Measurements from ENCODE around the gene VKORC1.

VKORC1 gene

DNA sequence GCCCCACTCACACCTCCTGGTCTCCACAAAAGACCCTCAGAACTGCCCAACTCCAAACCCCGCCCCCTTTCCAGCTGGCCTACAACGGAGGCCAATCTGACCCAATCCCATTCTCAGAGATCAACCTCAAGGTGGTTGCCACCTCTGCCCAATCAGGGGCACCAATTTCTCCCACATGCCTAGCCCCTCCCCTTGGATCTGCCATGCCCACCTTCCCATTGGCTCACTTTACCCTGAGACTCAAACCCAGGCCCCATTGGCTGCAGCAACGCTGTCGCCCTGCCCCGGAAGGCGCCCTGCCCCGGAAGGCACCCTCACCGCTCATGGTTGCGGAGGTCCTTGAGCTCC is 31.1 kb downstream of the VKORC1 start:
- TF ChIP-seq FOXP2 (optimal IDR thresholded peaks at IDR 0.05; ENCODE audit: borderline replicate concordance, extremely low read depth, extremely low read length, insufficient read depth) (no peak), POLR2AphosphoS5 (IDR thresholded peaks at IDR 0.05; ENCODE audit: low read depth, low read length) (no peak), TAF1 (IDR thresholded peaks at IDR 0.05; ENCODE audit: borderline replicate concordance, insufficient read depth, low read length) (no peak), SIN3A (IDR thresholded peaks at IDR 0.05; ENCODE audit: borderline replicate concordance, insufficient read depth, low read length) (no peak)
- TF ChIP-seq, protein P1, sequence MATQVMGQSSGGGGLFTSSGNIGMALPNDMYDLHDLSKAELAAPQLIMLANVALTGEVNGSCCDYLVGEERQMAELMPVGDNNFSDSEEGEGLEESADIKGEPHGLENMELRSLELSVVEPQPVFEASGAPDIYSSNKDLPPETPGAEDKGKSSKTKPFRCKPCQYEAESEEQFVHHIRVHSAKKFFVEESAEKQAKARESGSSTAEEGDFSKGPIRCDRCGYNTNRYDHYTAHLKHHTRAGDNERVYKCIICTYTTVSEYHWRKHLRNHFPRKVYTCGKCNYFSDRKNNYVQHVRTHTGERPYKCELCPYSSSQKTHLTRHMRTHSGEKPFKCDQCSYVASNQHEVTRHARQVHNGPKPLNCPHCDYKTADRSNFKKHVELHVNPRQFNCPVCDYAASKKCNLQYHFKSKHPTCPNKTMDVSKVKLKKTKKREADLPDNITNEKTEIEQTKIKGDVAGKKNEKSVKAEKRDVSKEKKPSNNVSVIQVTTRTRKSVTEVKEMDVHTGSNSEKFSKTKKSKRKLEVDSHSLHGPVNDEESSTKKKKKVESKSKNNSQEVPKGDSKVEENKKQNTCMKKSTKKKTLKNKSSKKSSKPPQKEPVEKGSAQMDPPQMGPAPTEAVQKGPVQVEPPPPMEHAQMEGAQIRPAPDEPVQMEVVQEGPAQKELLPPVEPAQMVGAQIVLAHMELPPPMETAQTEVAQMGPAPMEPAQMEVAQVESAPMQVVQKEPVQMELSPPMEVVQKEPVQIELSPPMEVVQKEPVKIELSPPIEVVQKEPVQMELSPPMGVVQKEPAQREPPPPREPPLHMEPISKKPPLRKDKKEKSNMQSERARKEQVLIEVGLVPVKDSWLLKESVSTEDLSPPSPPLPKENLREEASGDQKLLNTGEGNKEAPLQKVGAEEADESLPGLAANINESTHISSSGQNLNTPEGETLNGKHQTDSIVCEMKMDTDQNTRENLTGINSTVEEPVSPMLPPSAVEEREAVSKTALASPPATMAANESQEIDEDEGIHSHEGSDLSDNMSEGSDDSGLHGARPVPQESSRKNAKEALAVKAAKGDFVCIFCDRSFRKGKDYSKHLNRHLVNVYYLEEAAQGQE (IDR thresholded peaks at IDR 0.05; ENCODE audit: insufficient read depth in 1 of 2, low read depth in 2 of 2, low read length in 2 of 2): no peak

DNA sequence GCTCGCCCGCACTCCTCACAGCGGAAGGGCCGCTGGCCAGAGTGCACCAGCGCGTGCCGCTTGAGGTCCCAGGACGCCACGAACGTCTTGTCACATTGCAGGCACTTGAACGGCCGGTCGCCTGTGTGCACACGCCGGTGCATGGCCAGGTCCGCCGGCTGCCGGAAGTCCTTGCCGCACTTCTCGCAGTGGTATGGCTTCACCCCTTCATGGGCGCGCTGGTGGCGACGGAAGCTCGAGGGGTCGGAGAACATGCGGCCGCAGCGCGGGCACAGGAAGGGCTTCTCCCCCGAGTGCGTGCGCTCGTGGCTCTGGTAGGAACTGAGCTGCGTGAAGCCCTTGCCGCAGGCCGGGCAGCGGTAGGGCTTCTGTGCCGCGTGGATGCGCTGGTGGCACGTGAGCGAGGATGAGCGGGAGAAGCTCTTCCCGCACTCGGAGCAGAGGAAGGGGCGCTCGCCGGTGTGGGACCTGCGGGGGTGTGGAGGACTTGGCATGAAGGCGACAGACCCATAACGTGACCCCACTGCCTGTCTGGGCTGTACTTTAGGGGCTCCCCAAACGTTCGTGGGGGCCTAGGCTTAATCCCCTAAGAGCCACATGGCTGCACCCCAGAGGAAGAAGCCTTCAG is 32.7 kb downstream of the VKORC1 start:
- TF ChIP-seq POLR2AphosphoS5 (IDR thresholded peaks at IDR 0.05; ENCODE audit: low read depth, low read length): no peak

DNA sequence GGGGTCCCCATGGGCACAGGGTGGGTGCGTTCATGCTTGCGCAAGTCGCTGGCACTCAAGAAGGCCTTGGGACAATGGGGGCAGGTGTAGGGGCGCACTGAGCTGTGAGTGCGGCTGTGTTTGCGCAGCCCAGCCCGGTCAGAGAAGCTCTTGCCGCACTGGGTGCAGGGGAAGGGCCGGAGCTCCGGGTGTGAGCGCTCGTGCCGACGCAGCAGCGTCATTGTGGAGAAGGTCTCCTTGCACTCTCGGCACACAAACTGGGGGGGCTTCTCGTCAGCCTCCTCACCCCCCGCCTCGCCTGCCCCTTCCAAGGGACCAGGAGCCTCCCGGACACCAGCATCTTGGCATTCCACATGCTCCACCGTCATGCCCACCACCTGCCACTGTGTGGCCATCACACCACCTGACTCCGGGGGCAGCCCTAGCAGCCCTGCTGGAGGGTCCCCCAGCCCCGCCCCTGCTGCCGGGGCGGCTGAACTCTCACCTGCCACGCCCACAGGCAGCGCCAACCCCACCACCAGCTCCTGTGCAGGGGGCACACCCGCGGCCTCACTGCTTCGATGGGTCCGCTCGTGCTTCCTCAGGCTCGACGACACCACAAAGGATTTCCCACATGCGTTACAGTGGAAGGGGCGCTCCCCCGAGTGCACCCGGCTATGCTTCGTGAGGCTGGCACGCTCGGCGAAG is 33.3 kb downstream of the VKORC1 start:
- TF ChIP-seq SIN3A (IDR thresholded peaks at IDR 0.05; ENCODE audit: borderline replicate concordance, insufficient read depth, low read length): no peak

DNA sequence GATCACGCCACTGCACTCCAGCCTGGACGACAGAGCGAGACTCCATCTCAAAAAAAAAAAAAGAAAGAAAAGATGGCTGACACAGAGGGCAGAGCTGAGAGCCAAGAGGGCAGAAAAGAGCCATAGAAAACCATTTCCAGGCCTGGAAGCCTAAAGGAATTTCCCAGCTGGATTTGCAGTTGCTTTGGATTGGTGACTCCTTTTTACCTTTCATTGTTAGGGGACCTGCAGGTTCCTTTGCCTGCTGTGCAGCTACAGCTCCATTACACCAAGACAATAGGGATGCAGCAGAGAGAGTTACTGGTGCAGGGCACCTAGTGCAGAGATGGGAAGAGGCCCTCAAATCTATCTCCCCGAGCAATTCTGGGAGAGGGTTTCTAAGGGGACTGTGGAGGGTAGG is 39.0 kb downstream of the VKORC1 start:
- no peak for TF ChIP-seq FOXP2 (optimal IDR thresholded peaks at IDR 0.05; ENCODE audit: borderline replicate concordance, extremely low read depth, extremely low read length, insufficient read depth)
- TF ChIP-seq TAF1 (IDR thresholded peaks at IDR 0.05; ENCODE audit: borderline replicate concordance, insufficient read depth, low read length): no peak
- TF ChIP-seq, protein P1 (IDR thresholded peaks at IDR 0.05; ENCODE audit: insufficient read depth in 1 of 2, low read depth in 2 of 2, low read length in 2 of 2): no peak
- TF ChIP-seq SIN3A (IDR thresholded peaks at IDR 0.05; ENCODE audit: borderline replicate concordance, insufficient read depth, low read length): no peak
- no peak for TF ChIP-seq POLR2AphosphoS5 (IDR thresholded peaks at IDR 0.05; ENCODE audit: low read depth, low read length)

DNA sequence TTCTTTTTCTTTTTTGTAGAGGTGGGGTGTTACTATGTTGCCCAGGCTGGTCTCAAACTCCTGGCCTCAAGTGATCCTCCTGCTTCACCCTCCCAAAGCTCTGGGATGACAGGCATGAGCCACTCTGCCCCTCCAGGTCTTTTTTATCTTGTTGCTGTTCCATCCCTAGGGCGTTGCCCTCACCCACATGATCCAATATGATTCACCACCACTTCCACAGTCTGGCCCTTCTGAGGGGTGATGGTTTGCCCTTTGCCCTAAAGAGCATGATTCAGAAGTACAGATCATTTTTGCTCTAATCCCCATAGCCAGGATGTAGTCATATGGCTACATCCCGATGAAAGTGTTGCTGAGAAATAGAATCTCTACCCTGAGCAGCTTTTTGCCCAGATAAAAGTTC is 42.5 kb downstream of the VKORC1 start:
- TF ChIP-seq SIN3A (IDR thresholded peaks at IDR 0.05; ENCODE audit: borderline replicate concordance, insufficient read depth, low read length) (no peak), POLR2AphosphoS5 (IDR thresholded peaks at IDR 0.05; ENCODE audit: low read depth, low read length) (no peak), FOXP2 (optimal IDR thresholded peaks at IDR 0.05; ENCODE audit: borderline replicate concordance, extremely low read depth, extremely low read length, insufficient read depth) (no peak), TAF1 (IDR thresholded peaks at IDR 0.05; ENCODE audit: borderline replicate concordance, insufficient read depth, low read length) (no peak)

DNA sequence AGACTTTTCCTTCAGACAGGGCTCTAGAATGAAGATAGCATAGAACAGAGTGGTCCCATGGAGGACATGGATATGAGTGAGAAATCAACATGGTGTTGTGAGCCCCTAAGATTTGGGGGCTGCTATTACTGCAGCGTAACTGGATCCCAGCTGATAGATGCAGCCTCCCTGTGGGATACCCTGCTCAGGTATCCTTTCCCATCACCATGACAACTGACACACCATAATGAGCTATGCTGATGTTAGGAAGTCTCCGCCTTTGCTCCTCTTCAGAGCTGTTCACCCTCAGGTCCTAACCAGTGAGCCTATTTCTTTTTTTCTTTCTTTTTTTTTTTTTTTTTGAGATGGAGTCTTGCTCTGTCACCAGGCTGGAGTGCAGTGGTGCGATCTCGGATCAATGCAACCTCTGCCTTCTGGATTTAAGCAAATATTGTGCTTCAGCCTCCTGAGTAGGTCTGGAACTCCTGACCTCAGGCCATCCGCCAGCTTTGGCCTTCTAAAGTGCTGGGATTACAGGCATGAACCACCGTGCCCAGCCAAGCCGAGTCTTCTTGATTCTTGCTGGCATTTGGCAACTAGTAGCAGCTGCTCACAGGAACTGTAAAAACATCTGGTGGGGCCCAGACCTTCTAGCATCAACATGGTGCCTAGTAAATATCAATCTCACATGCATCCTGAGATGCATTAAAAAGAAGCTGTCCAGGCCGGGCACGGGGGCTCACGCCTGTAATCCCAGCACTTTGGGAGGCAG is 44.1 kb downstream of the VKORC1 start:
- TF ChIP-seq TAF1 (IDR thresholded peaks at IDR 0.05; ENCODE audit: borderline replicate concordance, insufficient read depth, low read length) (no peak), FOXP2 (optimal IDR thresholded peaks at IDR 0.05; ENCODE audit: borderline replicate concordance, extremely low read depth, extremely low read length, insufficient read depth) (no peak), POLR2AphosphoS5 (IDR thresholded peaks at IDR 0.05; ENCODE audit: low read depth, low read length) (no peak), SIN3A (IDR thresholded peaks at IDR 0.05; ENCODE audit: borderline replicate concordance, insufficient read depth, low read length) (no peak)
- TF ChIP-seq, protein P1 (IDR thresholded peaks at IDR 0.05; ENCODE audit: insufficient read depth in 1 of 2, low read depth in 2 of 2, low read length in 2 of 2): no peak
